ENCODE data around the gene AUTS2. TPM values are rescaled to one million over a fixed set of nuclear protein-coding genes. Genes with fewer than 3 reads are reported as not detected.

The AUTS2 gene
- total RNA-seq, 6 experiments from 2014 or later = 10.4 to 32.0 (median 19.3) TPM

GRCh38 chr7:70406186-70406949 is 808.1 kb downstream of the AUTS2 start:
- Histone ChIP-seq H3K9me3 (no peaks in the 10 kb centered on the region), H3K4me3 (no peak overlapping the region), H3K27ac (no peak overlapping the region), H3K36me3 (no peaks in the 10 kb centered on the region), H3K27me3 (no peaks in the 10 kb centered on the region), H3K4me1 (no peaks in the 10 kb centered on the region)
- ATAC-seq = no peak
- intact Hi-C loops (cut with DNase I) = no loop called here
- no peak for DNase-seq
- 79% methylated on average over 9 of the region's 12 CpGs for WGBS (ENCODE audit: insufficient coverage, low coverage, low lambda C conversion rate, missing lambda C conversion rate)
- TF ChIP-seq POLR2A (IDR thresholded peaks at IDR 0.05) = no peak
- TF ChIP-seq, protein P1, sequence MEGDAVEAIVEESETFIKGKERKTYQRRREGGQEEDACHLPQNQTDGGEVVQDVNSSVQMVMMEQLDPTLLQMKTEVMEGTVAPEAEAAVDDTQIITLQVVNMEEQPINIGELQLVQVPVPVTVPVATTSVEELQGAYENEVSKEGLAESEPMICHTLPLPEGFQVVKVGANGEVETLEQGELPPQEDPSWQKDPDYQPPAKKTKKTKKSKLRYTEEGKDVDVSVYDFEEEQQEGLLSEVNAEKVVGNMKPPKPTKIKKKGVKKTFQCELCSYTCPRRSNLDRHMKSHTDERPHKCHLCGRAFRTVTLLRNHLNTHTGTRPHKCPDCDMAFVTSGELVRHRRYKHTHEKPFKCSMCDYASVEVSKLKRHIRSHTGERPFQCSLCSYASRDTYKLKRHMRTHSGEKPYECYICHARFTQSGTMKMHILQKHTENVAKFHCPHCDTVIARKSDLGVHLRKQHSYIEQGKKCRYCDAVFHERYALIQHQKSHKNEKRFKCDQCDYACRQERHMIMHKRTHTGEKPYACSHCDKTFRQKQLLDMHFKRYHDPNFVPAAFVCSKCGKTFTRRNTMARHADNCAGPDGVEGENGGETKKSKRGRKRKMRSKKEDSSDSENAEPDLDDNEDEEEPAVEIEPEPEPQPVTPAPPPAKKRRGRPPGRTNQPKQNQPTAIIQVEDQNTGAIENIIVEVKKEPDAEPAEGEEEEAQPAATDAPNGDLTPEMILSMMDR (IDR thresholded peaks at IDR 0.05) = no peak

DNA sequence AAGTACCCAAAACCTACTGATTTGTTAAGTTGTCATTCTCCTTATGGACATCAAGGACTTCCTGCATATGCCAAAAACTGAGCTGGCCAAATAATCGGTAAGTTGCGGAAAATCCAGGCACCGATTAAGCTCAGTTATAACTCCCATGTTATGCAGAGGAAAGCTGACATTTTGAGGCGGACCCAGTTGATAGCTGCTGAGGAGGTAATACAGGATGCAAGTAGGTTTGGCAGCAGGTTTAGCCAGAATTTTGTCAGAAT is 808.6 kb downstream of the AUTS2 start:
- DNase-seq = no peak
- TF ChIP-seq, protein P1 (IDR thresholded peaks at IDR 0.05) = no peak
- TF ChIP-seq POLR2A (IDR thresholded peaks at IDR 0.05) = no peak
- no peak overlapping the region for H3K4me3 ChIP-seq
- WGBS (ENCODE audit: insufficient coverage, low coverage, low lambda C conversion rate, missing lambda C conversion rate) = 91% methylated on average over 4 of the region's 4 CpGs
- no peak overlapping the region for H3K27ac ChIP-seq
- H3K36me3 ChIP-seq = no peaks in the 10 kb centered on the region
- H3K4me1 ChIP-seq = no peaks in the 10 kb centered on the region
- intact Hi-C loops (cut with DNase I) = no loop called here
- ATAC-seq = no peak
- no peaks in the 10 kb centered on the region for H3K9me3 ChIP-seq
- H3K27me3 ChIP-seq = no peaks in the 10 kb centered on the region

- intact Hi-C loops (cut with DNase I) = no loop called here
Observed at GRCh38 chr7:70408477-70408876, 810.2 kb downstream of the AUTS2 start.

GRCh38 chr7:70408891-70409290 is 810.6 kb downstream of the AUTS2 start:
- Histone ChIP-seq H3K4me1 (no peaks in the 10 kb centered on the region), H3K9me3 (no peaks in the 10 kb centered on the region), H3K27me3 (no peaks in the 10 kb centered on the region), H3K36me3 (no peaks in the 10 kb centered on the region), H3K27ac (no peak overlapping the region), H3K4me3 (no peak overlapping the region)
- WGBS (ENCODE audit: insufficient coverage, low coverage, low lambda C conversion rate, missing lambda C conversion rate) = 92% methylated on average over 3 of the region's 3 CpGs
- TF ChIP-seq POLR2A (IDR thresholded peaks at IDR 0.05) = no peak
- TF ChIP-seq, protein P1 (IDR thresholded peaks at IDR 0.05) = no peak
- ATAC-seq (no peak), DNase-seq (no peak)
- intact Hi-C loops (cut with DNase I) = no loop called here

More at GRCh38 chr7:70408477-70408876, 810.2 kb downstream of the AUTS2 start:
- DNase-seq (no peak), ATAC-seq (no peak)
- WGBS (ENCODE audit: insufficient coverage, low coverage, low lambda C conversion rate, missing lambda C conversion rate) = 56% methylated on average over 2 of the region's 2 CpGs
- H3K36me3 ChIP-seq = no peaks in the 10 kb centered on the region
- no peaks in the 10 kb centered on the region for H3K27me3 ChIP-seq
- no peaks in the 10 kb centered on the region for H3K9me3 ChIP-seq
- no peak overlapping the region for H3K4me3 ChIP-seq
- no peak overlapping the region for H3K27ac ChIP-seq
- no peak for TF ChIP-seq POLR2A (IDR thresholded peaks at IDR 0.05)
- TF ChIP-seq, protein P1 (IDR thresholded peaks at IDR 0.05) = no peak
- H3K4me1 ChIP-seq = no peaks in the 10 kb centered on the region
